Tibial artery (tissue), 4 donors: ENCODE results near the gene HSPA4L.

Source experiments
- DNase-seq, 2 donors: peaks; one replicate each; pipeline ENCODE4 v3.0.0-alpha.2; 2019
- H3K27ac ChIP-seq, 2 donors: fragments of 200-600 bp; sonication (generic) in 1 of 2; 1 replicate in 1 of 2; 2 replicates in 1 of 2; pipeline ENCODE4 v1.5.1; 2018 to 2019; ENCODE audit warnings: mild to moderate bottlenecking in 1 of 2
- H3K27me3 ChIP-seq, 2 donors: fragments of 200-600 bp; sonication (generic) in 1 of 2; one replicate each; pipeline versions ENCODE4 v1.5.1 to v1.6.0; 2016 to 2019
- H3K36me3 ChIP-seq, 3 donors: fragments of 200-600 bp; sonication (generic) in 2 of 3; one replicate each; pipeline ENCODE4 v1.5.1; 2016 to 2019; ENCODE audit warnings: mild to moderate bottlenecking in 2 of 3
- H3K4me1 ChIP-seq, 4 donors: fragments of 200-600 bp; sonication (generic) in 2 of 4; 1 replicate in 3 of 4; 2 replicates in 1 of 4; pipeline ENCODE4 v1.5.1; 2016 to 2019
- H3K4me3 ChIP-seq, 2 donors: fragments of 200-600 bp; sonication (generic) in 1 of 2; 1 replicate in 1 of 2; 2 replicates in 1 of 2; pipeline ENCODE4 v1.5.1; 2018 to 2019; ENCODE audit warnings: mild to moderate bottlenecking in 2 of 2
- H3K9me3 ChIP-seq, 3 donors: fragments of 200-600 bp; sonication (generic) in 1 of 3; one replicate each; pipeline ENCODE4 v1.5.1; 2016 to 2019
- intact Hi-C: fragments of 100-400 bp; cut with DNase I; formaldehyde crosslinking; loops from one replicate; pipeline ENCODE4 v1.15.0; 2023; ENCODE audit warnings: low total_unique reads
- TF ChIP-seq, protein P1 (sequence below), 2 experiments: fragments of 200-600 bp in 1 of 2; fragments of 450-650 bp in 1 of 2; IDR thresholded peaks; one replicate each; pipeline ENCODE4 v1.5.1; 2017 to 2019; ENCODE audit warnings: antibody characterized with exemption in 2 of 2, mild to moderate bottlenecking in 1 of 2, moderate library complexity in 1 of 2

Gene HSPA4L

DNA sequence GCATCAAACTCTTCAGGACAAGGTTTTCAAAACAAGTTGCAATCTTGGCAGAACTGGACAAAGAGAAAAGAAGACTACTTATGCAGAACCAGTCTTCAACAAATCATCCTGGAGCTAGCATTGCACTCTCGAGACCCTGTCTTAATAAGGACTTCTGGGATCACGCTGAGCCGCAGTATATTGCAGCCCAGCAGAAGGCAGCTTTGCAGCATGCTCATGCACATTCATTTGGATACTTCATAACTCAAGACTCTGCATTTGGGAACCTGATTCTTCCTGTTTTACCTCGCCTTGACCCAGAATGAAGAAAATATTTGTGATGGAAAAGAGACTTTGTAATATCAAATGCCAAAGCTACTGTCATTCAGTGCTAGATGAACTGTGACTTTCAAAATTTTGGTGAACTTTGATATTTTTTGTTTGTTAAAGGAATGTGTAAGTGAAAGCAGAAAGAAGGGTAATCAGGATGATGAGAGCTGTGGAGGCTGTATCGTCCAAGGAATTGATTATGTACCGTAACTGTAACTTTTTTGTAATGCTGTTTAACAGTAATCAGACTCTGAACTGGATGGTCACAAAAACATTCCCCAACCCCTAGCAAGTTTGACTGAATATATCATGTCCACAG is 27.2 kb downstream of the HSPA4L start:
- Histone ChIP-seq H3K36me3 (peaks cover 11 to 26% (median 17%) of the 10 kb centered on the region in 3 donors), H3K9me3 (no peaks in the 10 kb centered on the region), H3K27me3 (no peaks in the 10 kb centered on the region), H3K27ac (no peak overlapping the region), H3K4me3 (no peak overlapping the region), H3K4me1 (no peaks in the 10 kb centered on the region)
- intact Hi-C loops = no loop called here
- no peak for DNase-seq
- TF ChIP-seq, protein P1, sequence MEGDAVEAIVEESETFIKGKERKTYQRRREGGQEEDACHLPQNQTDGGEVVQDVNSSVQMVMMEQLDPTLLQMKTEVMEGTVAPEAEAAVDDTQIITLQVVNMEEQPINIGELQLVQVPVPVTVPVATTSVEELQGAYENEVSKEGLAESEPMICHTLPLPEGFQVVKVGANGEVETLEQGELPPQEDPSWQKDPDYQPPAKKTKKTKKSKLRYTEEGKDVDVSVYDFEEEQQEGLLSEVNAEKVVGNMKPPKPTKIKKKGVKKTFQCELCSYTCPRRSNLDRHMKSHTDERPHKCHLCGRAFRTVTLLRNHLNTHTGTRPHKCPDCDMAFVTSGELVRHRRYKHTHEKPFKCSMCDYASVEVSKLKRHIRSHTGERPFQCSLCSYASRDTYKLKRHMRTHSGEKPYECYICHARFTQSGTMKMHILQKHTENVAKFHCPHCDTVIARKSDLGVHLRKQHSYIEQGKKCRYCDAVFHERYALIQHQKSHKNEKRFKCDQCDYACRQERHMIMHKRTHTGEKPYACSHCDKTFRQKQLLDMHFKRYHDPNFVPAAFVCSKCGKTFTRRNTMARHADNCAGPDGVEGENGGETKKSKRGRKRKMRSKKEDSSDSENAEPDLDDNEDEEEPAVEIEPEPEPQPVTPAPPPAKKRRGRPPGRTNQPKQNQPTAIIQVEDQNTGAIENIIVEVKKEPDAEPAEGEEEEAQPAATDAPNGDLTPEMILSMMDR (IDR thresholded peaks at IDR 0.05) = no peak

GRCh38 chr4:127810551-127810950 is 28.4 kb downstream of the HSPA4L start:
- peaks cover 0 to 21% (median 17%) of the 10 kb centered on the region in 3 donors for H3K36me3 ChIP-seq
- no peak overlapping the region for H3K4me3 ChIP-seq
- no peak for DNase-seq
- no peaks in the 10 kb centered on the region for H3K4me1 ChIP-seq
- H3K27me3 ChIP-seq = no peaks in the 10 kb centered on the region
- intact Hi-C loops = no loop called here
- no peak overlapping the region for H3K27ac ChIP-seq
- TF ChIP-seq, protein P1 (IDR thresholded peaks at IDR 0.05) = no peak
- H3K9me3 ChIP-seq = no peaks in the 10 kb centered on the region

- peaks cover 3 to 32% (median 15%) of the 10 kb centered on the region in 3 donors for H3K36me3 ChIP-seq
- H3K9me3 ChIP-seq = no peaks in the 10 kb centered on the region
- intact Hi-C loops = no loop called here
- no peak overlapping the region for H3K27ac ChIP-seq
- no peaks in the 10 kb centered on the region for H3K4me1 ChIP-seq
- TF ChIP-seq, protein P1 (IDR thresholded peaks at IDR 0.05) = no peak
- DNase-seq = no peak
- H3K27me3 ChIP-seq = no peaks in the 10 kb centered on the region
- H3K4me3 ChIP-seq = no peak overlapping the region
These were observed 40.3 kb downstream of the HSPA4L start for GRCh38 chr4:127822430-127822829.

DNA sequence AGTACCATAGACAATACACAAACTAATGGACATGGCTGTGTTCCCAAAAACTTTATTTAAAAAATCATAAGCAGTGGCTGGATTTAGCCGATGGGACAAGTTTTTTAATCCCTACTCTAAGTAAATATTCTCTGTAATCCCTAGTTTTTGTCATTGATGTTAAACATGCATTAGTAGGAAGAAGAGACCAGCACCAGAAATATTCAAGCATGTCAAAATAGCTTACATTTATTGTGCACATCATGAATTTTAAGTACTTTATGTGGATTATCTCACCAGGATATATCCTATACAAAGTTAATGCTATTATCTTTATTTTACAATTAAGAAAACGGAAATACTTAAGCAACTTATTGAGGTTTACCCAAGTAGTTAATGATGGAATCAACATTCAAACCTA is 46.0 kb downstream of the HSPA4L start:
- H3K4me1 ChIP-seq = no peaks in the 10 kb centered on the region
- no peak overlapping the region for H3K4me3 ChIP-seq
- intact Hi-C loops = no loop called here
- H3K27me3 ChIP-seq = no peaks in the 10 kb centered on the region
- H3K27ac ChIP-seq = no peak overlapping the region
- H3K9me3 ChIP-seq = no peaks in the 10 kb centered on the region
- peaks cover 10 to 54% (median 11%) of the 10 kb centered on the region in 3 donors for H3K36me3 ChIP-seq
- TF ChIP-seq, protein P1 (IDR thresholded peaks at IDR 0.05) = no peak
- DNase-seq = no peak

DNA sequence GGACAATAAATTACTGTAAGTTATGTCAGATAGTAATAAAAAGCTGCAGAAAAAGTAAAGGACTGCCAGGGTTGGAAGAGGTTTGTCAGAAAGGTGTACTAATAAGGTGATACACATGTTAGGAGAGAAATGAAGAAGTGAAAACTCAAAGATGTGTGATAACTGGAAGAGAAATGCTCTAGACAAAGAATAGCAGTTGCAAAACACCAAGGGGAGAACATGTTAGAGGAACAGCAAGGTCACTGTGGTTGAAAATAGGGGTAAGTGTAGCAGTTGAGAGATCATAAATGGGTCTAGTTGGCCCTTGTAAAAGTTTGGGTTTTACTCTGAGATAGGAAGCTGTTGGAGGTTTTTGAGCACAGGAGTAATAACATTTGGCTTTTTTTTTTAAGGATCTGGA is 46.9 kb downstream of the HSPA4L start:
- Histone ChIP-seq H3K4me3 (no peak overlapping the region), H3K27me3 (no peaks in the 10 kb centered on the region), H3K9me3 (no peaks in the 10 kb centered on the region), H3K36me3 (peaks cover 3 to 54% (median 12%) of the 10 kb centered on the region in 3 donors), H3K4me1 (no peaks in the 10 kb centered on the region), H3K27ac (no peak overlapping the region)
- intact Hi-C loops = no loop called here
- TF ChIP-seq, protein P1 (IDR thresholded peaks at IDR 0.05) = no peak
- no peak for DNase-seq

GRCh38 chr4:127832585-127832984 is 50.5 kb downstream of the HSPA4L start:
- H3K27me3 ChIP-seq = no peaks in the 10 kb centered on the region
- no peak overlapping the region for H3K4me3 ChIP-seq
- TF ChIP-seq, protein P1 (IDR thresholded peaks at IDR 0.05) = no peak
- no peaks in the 10 kb centered on the region for H3K9me3 ChIP-seq
- no peaks in the 10 kb centered on the region for H3K4me1 ChIP-seq
- peaks cover 6 to 51% (median 8%) of the 10 kb centered on the region in 3 donors for H3K36me3 ChIP-seq
- H3K27ac ChIP-seq = no peak overlapping the region
- DNase-seq = no peak
- intact Hi-C loops = no loop called here
